Thoracic aorta (tissue), 2 donors: ENCODE data around the gene UGT1A5. TPM values are rescaled to one million over a fixed set of nuclear protein-coding genes. Genes with fewer than 3 reads are reported as not detected.

Experiments
- ATAC-seq: fragments of 150-250 bp; one replicate; pipeline ENCODE4 v1.8.0; 2017; ENCODE audit warnings: low read depth; ENCODE audit not compliant: insufficient number of reproducible peaks, low FRiP score
- DNase-seq: peaks from one replicate; pipeline ENCODE4 v3.0.0-alpha.2; 2020; ENCODE audit warnings: low spot score
- H3K27ac ChIP-seq, 2 donors: fragments of 200-600 bp; sonication (generic); 1 replicate in 1 of 2; 2 replicates in 1 of 2; pipeline ENCODE4 v1.5.1; 2016; ENCODE audit warnings: mild to moderate bottlenecking in 2 of 2, moderate library complexity in 2 of 2
- H3K27me3 ChIP-seq: fragments of 200-600 bp; sonication (generic); replicated peaks from 2 replicates; pipeline ENCODE4 v1.6.0; 2016; ENCODE audit warnings: mild to moderate bottlenecking; ENCODE audit not compliant: insufficient read depth
- H3K36me3 ChIP-seq: fragments of 200-600 bp; sonication (generic); one replicate; pipeline ENCODE4 v1.5.1; 2016
- H3K4me1 ChIP-seq, 2 donors: fragments of 200-600 bp; sonication (generic); 1 replicate in 1 of 2; 2 replicates in 1 of 2; pipeline versions ENCODE4 v1.5.1 to v1.6.0; 2016; ENCODE audit warnings: low read depth in 2 of 2, mild to moderate bottlenecking in 1 of 2; ENCODE audit not compliant: control insufficient read depth in 1 of 2
- H3K4me3 ChIP-seq: fragments of 200-600 bp; sonication (generic); 2 replicates; pipeline ENCODE4 v1.5.1; 2016; ENCODE audit warnings: mild to moderate bottlenecking
- H3K9me3 ChIP-seq: fragments of 200-600 bp; sonication (generic); 2 replicates; pipeline ENCODE4 v1.5.1; 2016
- CTCF ChIP-seq: fragments of 200-600 bp; sonication (generic); IDR thresholded peaks from one replicate; pipeline ENCODE4 v1.5.1; 2019; ENCODE audit warnings: antibody characterized with exemption
- total RNA-seq, 2 donors: library from RNA; depleted of rRNA; stranded (reverse); fragments of >200 nt; gene quantifications; one replicate each; pipeline versions ENCODE4 v1.1.0 to v1.2.3, GENCODE V29; 2016

Gene UGT1A5
- total RNA-seq, 2 donors from 2014 or later, result not detected

GRCh38 chr2:233816771-233817170 lies 104.1 kb downstream of the UGT1A5 start:
- ATAC-seq (no peak), DNase-seq (no peak)
- no peaks in the 10 kb centered on the region for H3K9me3 ChIP-seq
- H3K36me3 ChIP-seq, result no peaks in the 10 kb centered on the region
- H3K4me1 ChIP-seq, result no peaks in the 10 kb centered on the region
- no peak for TF ChIP-seq CTCF
- no peak overlapping the region for H3K4me3 ChIP-seq
- no peak overlapping the region for H3K27ac ChIP-seq
- H3K27me3 ChIP-seq, result no peaks in the 10 kb centered on the region

GRCh38 chr2:233817361-233817911 lies 104.7 kb downstream of the UGT1A5 start:
- Histone ChIP-seq H3K27ac (no peak overlapping the region), H3K9me3 (no peaks in the 10 kb centered on the region), H3K27me3 (no peaks in the 10 kb centered on the region), H3K36me3 (no peaks in the 10 kb centered on the region), H3K4me3 (no peak overlapping the region), H3K4me1 (no peaks in the 10 kb centered on the region)
- ATAC-seq, result no peak
- DNase-seq, result no peak
- TF ChIP-seq CTCF, result no peak

GRCh38 chr2:233817995-233818638 lies 105.4 kb downstream of the UGT1A5 start:
- no peak for TF ChIP-seq CTCF
- H3K9me3 ChIP-seq, result no peaks in the 10 kb centered on the region
- no peaks in the 10 kb centered on the region for H3K4me1 ChIP-seq
- DNase-seq, result no peak
- H3K27ac ChIP-seq, result no peak overlapping the region
- no peak for ATAC-seq
- H3K36me3 ChIP-seq, result no peaks in the 10 kb centered on the region
- no peaks in the 10 kb centered on the region for H3K27me3 ChIP-seq
- H3K4me3 ChIP-seq, result no peak overlapping the region

DNA sequence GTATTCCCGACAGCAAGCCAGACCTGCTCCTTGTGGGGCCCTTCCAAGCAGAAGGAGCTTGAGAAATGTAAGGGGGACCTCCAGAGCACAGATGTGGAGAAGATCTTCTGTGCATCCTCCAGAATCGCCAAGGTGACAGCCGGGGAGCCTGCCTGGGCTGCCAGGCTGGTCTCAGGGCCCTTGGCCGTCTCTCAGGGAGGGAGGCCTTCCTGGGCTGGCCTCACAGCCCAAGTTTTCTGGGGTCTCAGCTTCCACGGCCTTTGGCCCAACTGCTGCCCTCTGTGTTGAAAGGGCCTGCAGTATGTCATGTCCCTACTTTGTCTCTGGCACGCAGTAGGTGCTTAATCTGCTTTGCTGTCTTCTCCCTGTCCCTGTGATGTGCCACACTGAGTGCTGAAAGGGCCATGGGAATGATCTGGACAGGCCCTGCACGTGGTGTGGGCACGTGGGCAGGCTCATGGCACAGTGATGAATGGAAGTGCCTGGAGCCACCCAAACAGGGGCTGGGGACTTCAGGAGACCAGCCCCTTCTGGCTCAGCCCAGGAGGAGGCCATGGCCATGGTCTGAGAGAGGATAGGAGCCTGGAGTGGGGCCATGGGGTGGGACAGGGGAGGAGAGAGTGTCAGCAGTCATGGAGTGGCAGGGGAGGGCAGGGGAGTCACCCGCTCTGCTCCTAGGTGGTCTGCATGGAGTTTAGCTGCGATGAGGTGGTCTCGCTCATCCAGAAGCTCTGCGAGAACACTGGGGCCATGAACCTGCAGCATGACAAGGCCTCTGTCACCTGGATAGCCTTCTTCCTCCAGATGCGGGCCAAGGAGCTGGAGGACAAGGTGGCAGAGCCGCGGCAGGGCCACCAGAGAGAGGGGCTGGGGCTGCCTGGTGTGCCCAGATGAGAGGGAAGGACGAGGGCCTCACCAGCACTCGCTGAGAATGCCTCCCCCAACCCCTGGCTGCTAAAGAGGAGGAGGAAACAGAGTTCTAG lies 106.2 kb downstream of the UGT1A5 start:
- no peak overlapping the region for H3K4me3 ChIP-seq
- no peaks in the 10 kb centered on the region for H3K36me3 ChIP-seq
- no peak for DNase-seq
- H3K9me3 ChIP-seq, result no peaks in the 10 kb centered on the region
- H3K27ac ChIP-seq, result no peak overlapping the region
- H3K4me1 ChIP-seq, result no peaks in the 10 kb centered on the region
- no peak for TF ChIP-seq CTCF
- H3K27me3 ChIP-seq, result no peaks in the 10 kb centered on the region
- no peak for ATAC-seq
